ENCODE results near the gene UBE2H.
"Not testable (repeated sequence)": the region's sequence is repeated elsewhere in the genome, so short reads cannot be mapped to it uniquely, and the experiment has no call there.

Gene UBE2H

GRCh38 chr7:129843978-129844840 is 108.6 kb downstream of the UBE2H start:
- DNase-seq (ENCODE audit: low read depth in 2 of 2) = no peak

- DNase-seq (ENCODE audit: low read depth in 2 of 2) = no peak
Measured at GRCh38 chr7:129843365-129843898, 109.3 kb downstream of the UBE2H start.

- no peak for DNase-seq (ENCODE audit: low read depth in 2 of 2)
Measured at GRCh38 chr7:129841465-129841864, 111.3 kb downstream of the UBE2H start.

GRCh38 chr7:129840757-129841156 is 112.0 kb downstream of the UBE2H start:
- no peak for DNase-seq (ENCODE audit: low read depth in 2 of 2)

GRCh38 chr7:129836983-129837382 is 115.8 kb downstream of the UBE2H start:
- DNase-seq (ENCODE audit: low read depth in 2 of 2) = no peak

GRCh38 chr7:129835569-129835968 is 117.2 kb downstream of the UBE2H start:
- no peak for DNase-seq (ENCODE audit: low read depth in 2 of 2)

- DNase-seq (ENCODE audit: low read depth in 2 of 2) = not testable (repeated sequence)
Measured at GRCh38 chr7:129833353-129833752, 119.4 kb downstream of the UBE2H start.

- no peak for DNase-seq (ENCODE audit: low read depth in 2 of 2)
Measured at GRCh38 chr7:129832701-129833227, 120.0 kb downstream of the UBE2H start.

- no peak for DNase-seq (ENCODE audit: low read depth in 2 of 2)
Measured at GRCh38 chr7:129832282-129832681, 120.5 kb downstream of the UBE2H start.

GRCh38 chr7:129831424-129832058 is 121.2 kb downstream of the UBE2H start:
- DNase-seq (ENCODE audit: low read depth in 2 of 2) = no peak

GRCh38 chr7:129830949-129831348 is 121.8 kb downstream of the UBE2H start:
- no peak for DNase-seq (ENCODE audit: low read depth in 2 of 2)

- DNase-seq (ENCODE audit: low read depth in 2 of 2) = peak; percentile 29 to 45
Measured at GRCh38 chr7:129829737-129830631, 122.8 kb downstream of the UBE2H start.

GRCh38 chr7:129828989-129829736 is 123.6 kb downstream of the UBE2H start:
- DNase-seq (ENCODE audit: low read depth in 2 of 2) = no peak

- DNase-seq (ENCODE audit: low read depth in 2 of 2) = no peak
Measured at GRCh38 chr7:129828078-129828762, 124.5 kb downstream of the UBE2H start.

GRCh38 chr7:129827467-129827990 is 125.2 kb downstream of the UBE2H start:
- DNase-seq (ENCODE audit: low read depth in 2 of 2) = no peak

GRCh38 chr7:129826895-129827294 is 125.9 kb downstream of the UBE2H start:
- not testable (repeated sequence) for DNase-seq (ENCODE audit: low read depth in 2 of 2)

- peak; percentile 89 to 93 for DNase-seq (ENCODE audit: low read depth in 2 of 2)
Measured at GRCh38 chr7:129825209-129825970, 127.4 kb downstream of the UBE2H start.

GRCh38 chr7:129824291-129825208 is 128.2 kb downstream of the UBE2H start:
- DNase-seq (ENCODE audit: low read depth in 2 of 2) = peak; percentile 4 to 19
